Keratinocyte (primary cell): ENCODE measurements around the gene SMIM38.

ENCODE experiments used
- EZH2 ChIP-seq: IDR thresholded peaks from one replicate; pipeline ENCODE4 v1.6.1; 2012; ENCODE audit warnings: inconsistent platforms, mild to moderate bottlenecking, low read length, moderate library complexity
- TF ChIP-seq, protein P1 (sequence below), 3 experiments: IDR thresholded peaks in 1 of 3; conservative IDR thresholded peaks in 1 of 3; optimal IDR thresholded peaks in 1 of 3; 2 replicates in 2 of 3; 3 replicates in 1 of 3; pipeline versions ENCODE3 to v1.5.1; 2011; ENCODE audit warnings: low read length in 3 of 3, mild to moderate bottlenecking in 3 of 3, moderate library complexity in 2 of 3, control low read depth in 1 of 3, inconsistent platforms in 1 of 3; ENCODE audit not compliant: insufficient read depth in 2 of 3; ENCODE audit errors: extremely low read depth in 1 of 3

DNA sequence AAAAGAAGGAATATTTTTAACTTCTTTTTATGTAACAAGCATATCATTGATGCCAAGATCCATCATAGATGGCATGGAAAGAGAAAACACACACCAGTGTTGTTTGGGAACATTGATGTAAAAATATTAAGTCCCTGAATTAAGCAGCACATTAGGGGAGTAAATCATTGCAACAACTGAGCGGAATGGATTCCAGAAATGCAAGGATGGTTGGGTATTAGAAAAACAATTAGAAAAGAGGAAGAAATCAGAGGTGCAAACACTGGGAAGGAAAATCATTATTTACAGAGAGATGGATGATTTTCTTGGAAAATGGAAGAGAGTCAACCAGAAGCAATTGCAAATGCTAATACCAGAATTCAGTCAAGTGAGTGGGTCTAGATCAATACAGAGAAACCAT is 8.1 kb downstream of the SMIM38 start:
- TF ChIP-seq, protein P1, sequence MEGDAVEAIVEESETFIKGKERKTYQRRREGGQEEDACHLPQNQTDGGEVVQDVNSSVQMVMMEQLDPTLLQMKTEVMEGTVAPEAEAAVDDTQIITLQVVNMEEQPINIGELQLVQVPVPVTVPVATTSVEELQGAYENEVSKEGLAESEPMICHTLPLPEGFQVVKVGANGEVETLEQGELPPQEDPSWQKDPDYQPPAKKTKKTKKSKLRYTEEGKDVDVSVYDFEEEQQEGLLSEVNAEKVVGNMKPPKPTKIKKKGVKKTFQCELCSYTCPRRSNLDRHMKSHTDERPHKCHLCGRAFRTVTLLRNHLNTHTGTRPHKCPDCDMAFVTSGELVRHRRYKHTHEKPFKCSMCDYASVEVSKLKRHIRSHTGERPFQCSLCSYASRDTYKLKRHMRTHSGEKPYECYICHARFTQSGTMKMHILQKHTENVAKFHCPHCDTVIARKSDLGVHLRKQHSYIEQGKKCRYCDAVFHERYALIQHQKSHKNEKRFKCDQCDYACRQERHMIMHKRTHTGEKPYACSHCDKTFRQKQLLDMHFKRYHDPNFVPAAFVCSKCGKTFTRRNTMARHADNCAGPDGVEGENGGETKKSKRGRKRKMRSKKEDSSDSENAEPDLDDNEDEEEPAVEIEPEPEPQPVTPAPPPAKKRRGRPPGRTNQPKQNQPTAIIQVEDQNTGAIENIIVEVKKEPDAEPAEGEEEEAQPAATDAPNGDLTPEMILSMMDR (optimal IDR thresholded peaks at IDR 0.05 in 1 of 3, IDR thresholded peaks at IDR 0.05 in 1 of 3, conservative IDR thresholded peaks at IDR 0.05 in 1 of 3; ENCODE audit: extremely low read depth in 1 of 3, insufficient read depth in 2 of 3, low read length in 3 of 3), result no peak
- no peak for TF ChIP-seq EZH2
